ENCODE data around the gene ZNF222.

Gene ZNF222

DNA sequence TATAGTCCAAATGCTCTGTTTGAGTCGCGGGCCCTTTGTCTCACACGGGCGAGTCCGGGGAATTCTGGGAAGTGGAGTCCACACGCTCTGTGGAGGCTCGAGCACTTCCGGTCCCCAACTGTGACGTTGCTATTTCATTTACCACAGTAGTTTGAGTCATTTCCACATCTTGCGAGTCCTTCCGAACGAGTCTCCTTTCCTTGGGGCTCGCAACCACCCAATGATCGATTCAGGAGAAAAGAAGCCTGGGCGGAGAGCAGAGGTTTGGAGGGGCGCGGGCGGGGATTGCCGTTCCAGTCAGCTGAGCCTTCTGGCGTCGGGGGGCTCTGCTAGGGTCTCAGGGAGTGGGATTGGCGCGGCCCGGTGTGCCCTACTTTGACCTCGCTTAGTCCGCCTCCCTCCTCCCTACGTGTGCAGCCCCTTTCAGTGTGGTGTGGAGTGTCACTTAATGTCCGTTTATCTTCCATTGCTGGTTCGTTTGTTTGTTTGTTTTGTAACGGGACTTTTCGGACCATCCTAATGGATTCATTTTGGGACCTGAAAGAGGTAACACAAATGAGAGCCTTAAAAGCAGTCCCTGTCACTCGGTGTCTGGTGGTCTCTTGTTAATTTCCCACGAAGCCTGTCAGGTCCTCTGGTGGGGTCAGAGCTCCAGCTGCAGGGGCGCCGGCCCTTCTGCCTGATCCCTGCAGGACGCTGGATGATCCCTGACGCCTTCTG is at the start of gene ZNF222:
TSS of gene ZNF222 (plus strand) at position 163 of the 720 bp plus-strand sequence. CDS start at position 221, 58 bp downstream.
- TF ChIP-seq, protein P1, sequence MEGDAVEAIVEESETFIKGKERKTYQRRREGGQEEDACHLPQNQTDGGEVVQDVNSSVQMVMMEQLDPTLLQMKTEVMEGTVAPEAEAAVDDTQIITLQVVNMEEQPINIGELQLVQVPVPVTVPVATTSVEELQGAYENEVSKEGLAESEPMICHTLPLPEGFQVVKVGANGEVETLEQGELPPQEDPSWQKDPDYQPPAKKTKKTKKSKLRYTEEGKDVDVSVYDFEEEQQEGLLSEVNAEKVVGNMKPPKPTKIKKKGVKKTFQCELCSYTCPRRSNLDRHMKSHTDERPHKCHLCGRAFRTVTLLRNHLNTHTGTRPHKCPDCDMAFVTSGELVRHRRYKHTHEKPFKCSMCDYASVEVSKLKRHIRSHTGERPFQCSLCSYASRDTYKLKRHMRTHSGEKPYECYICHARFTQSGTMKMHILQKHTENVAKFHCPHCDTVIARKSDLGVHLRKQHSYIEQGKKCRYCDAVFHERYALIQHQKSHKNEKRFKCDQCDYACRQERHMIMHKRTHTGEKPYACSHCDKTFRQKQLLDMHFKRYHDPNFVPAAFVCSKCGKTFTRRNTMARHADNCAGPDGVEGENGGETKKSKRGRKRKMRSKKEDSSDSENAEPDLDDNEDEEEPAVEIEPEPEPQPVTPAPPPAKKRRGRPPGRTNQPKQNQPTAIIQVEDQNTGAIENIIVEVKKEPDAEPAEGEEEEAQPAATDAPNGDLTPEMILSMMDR (IDR thresholded peaks at IDR 0.05; ENCODE audit: low read depth, low read length, missing control alignments), result no peak
- peak; percentile 72 for DNase-seq (ENCODE audit: low read depth)
- in situ Hi-C loops (cut with HindIII; ENCODE audit: low sequenced_read_pairs), result no loop called here
- peak within 1 kb of the TSS; percentile 89 for H3K4me3 ChIP-seq (ENCODE audit: low read depth, low read length)

DNA sequence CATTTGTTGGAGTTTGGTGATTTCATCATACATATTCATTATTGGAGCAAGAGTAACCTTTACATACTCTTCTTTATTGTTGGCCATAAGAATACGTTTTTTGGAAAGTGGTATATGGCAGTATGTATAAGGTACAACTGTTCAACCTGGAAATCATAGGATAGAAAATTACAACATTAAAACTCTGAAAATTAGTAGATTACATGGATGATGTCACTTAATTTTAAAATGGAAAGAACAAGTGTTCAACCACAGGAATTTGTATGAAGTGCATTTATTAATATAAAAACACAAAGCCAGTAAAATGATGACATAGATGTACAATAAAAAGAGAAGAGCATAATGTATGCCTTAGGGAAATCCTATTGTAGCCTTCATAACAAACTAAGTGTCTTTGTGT is 48.4 kb upstream of the ZNF222 start:
- H3K4me3 ChIP-seq (ENCODE audit: low read depth, low read length), result no peak overlapping the region
- in situ Hi-C loops (cut with HindIII; ENCODE audit: low sequenced_read_pairs), result no loop called here
- no peak for DNase-seq (ENCODE audit: low read depth)
- TF ChIP-seq, protein P1 (IDR thresholded peaks at IDR 0.05; ENCODE audit: low read depth, low read length, missing control alignments), result no peak

DNA sequence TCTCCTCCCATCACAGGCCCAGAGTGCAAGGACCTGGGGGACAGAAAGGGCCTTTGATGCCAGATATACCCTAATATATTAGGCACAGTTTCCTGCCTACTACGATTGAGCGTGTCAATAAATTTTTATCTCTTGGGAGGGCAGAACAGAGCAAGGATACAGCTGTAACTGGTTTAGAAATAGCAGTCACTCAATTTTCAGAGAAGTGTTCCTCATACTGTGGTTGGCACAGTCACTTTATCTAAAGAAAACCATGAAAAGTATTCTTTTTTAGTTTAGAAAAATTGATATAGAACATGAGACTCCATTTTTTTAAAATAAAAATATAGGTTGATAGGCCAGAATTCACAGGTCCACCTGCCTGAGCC is 41.7 kb upstream of the ZNF222 start:
- DNase-seq (ENCODE audit: low read depth), result no peak
- H3K4me3 ChIP-seq (ENCODE audit: low read depth, low read length), result peak overlapping the region; percentile 70
- TF ChIP-seq, protein P1 (IDR thresholded peaks at IDR 0.05; ENCODE audit: low read depth, low read length, missing control alignments), result no peak
- in situ Hi-C loops (cut with HindIII; ENCODE audit: low sequenced_read_pairs), result no loop called here

- peak; percentile 97 for DNase-seq (ENCODE audit: low read depth)
- TF ChIP-seq, protein P1 (IDR thresholded peaks at IDR 0.05; ENCODE audit: low read depth, low read length, missing control alignments), result no peak
- in situ Hi-C loops (cut with HindIII; ENCODE audit: low sequenced_read_pairs), result no loop called here
- H3K4me3 ChIP-seq (ENCODE audit: low read depth, low read length), result peak within 1 kb of the TSS; percentile 70
Measured at GRCh38 chr19:43983912-43984686, 41.1 kb upstream of the ZNF222 start, which contains the start of gene ZNF155. Gene ZNF155 (plus strand): TSS chr19:43984188. CDS start chr19:43988544, 4,356 bp downstream.

DNA sequence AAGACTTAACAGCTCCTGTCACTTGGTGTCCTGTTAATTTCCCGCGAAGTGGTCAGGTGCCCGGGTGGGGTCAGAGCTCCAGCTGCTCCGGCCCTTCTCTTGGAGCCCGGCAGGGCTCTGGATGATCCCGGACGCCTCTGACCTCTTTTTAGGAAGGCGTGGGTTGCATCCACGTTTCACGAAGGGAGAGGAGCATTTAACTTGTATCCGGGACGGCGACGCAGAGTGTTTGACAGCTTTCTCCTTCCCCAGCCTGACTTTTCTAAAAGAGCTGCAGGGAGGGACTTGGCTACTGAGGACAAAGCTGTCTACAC is 40.5 kb upstream of the ZNF222 start:
- no peak for DNase-seq (ENCODE audit: low read depth)
- H3K4me3 ChIP-seq (ENCODE audit: low read depth, low read length), result peak overlapping the region; percentile 70
- in situ Hi-C loops (cut with HindIII; ENCODE audit: low sequenced_read_pairs), result no loop called here
- TF ChIP-seq, protein P1 (IDR thresholded peaks at IDR 0.05; ENCODE audit: low read depth, low read length, missing control alignments), result no peak

DNA sequence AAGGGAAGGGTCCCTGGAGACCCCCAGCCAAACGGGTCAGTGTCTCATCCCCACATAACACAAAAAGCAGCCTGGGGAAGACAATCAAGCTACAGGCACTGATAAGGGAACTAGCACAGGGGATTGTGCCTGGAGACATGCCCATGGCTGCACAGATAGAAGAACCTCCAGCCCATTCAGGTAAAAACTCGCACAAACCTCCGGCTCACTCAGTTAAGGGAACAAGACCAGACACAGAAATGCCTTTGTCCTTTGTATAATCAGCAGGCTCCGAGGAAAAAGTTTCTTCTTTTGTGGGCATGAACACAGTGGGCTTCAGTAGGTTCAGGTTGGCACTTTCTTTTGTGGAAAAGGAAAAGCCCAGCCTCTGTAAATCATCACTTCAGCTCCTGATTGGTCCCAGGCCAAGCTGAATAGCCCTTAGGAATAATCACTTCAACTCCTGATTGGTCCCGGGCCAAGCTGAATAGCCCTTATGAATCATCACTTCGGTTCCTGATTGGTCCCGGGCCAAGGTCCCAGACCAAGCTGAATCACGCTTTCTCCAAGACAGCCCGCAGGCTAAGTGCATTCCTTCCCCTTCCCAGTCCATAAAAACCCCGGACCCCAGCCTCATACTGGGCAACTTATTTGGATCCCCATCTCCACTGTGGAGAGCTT is 27.4 kb upstream of the ZNF222 start:
- in situ Hi-C loops (cut with HindIII; ENCODE audit: low sequenced_read_pairs), result no loop called here
- no peak for DNase-seq (ENCODE audit: low read depth)
- no peak overlapping the region for H3K4me3 ChIP-seq (ENCODE audit: low read depth, low read length)
- TF ChIP-seq, protein P1 (IDR thresholded peaks at IDR 0.05; ENCODE audit: low read depth, low read length, missing control alignments), result no peak

Data from astrocyte of the cerebellum (primary cell).